PC-9 (cell line): Measurements from ENCODE around the gene ING5. TPM values are rescaled to one million over a fixed set of nuclear protein-coding genes. Genes with fewer than 3 reads are reported as not detected.

Experiments used
- BruUV-seq: library from RNA; stranded (reverse); fragments of 400-500 nt; replicated peaks from 2 replicates; lab custom pipeline; 2021; lab: Mats Ljungman, UMichigan
- CTCF ChIA-PET: fragments of 300-600 bp; sonication (Branson Sonifier 250); formaldehyde crosslinking; loops from one replicate; lab custom pipeline; 2022; ENCODE audit warnings: antibody characterized with exemption; lab: Charles Lee
- POLR2A ChIA-PET: fragments of 300-600 bp; sonication (Branson Sonifier 250); formaldehyde crosslinking; loops from one replicate; lab custom pipeline; 2022; ENCODE audit warnings: antibody characterized with exemption; ENCODE audit not compliant: unreplicated experiment; lab: Charles Lee
- DNase-seq, 2 experiments: peaks; one replicate each; pipeline versions ENCODE4 v3.0.0 to v3.0.0-alpha.2; 2015 to 2022; ENCODE audit warnings: mixed read lengths in 1 of 2
- H2AFZ ChIP-seq: fragments of 200-600 bp; sonication (generic); 2 replicates; pipeline ENCODE4 v1.8.1; 2017; ENCODE audit warnings: antibody characterized with exemption
- H3F3A ChIP-seq: fragments of 200-600 bp; sonication (generic); 2 replicates; pipeline ENCODE4 v1.8.1; 2017; ENCODE audit warnings: antibody characterized with exemption, mild to moderate bottlenecking, low read depth; ENCODE audit not compliant: insufficient read depth
- H3K27ac ChIP-seq: fragments of 200-600 bp; sonication (generic); 2 replicates; pipeline ENCODE4 v1.6.1; 2016; ENCODE audit warnings: mixed run types
- H3K27me3 ChIP-seq: fragments of 200-600 bp; sonication (generic); 2 replicates; pipeline ENCODE4 v1.6.1; 2016; ENCODE audit warnings: low read depth, mixed run types; ENCODE audit not compliant: insufficient read depth
- H3K36me3 ChIP-seq: fragments of 200-600 bp; sonication (generic); 2 replicates; pipeline ENCODE4 v1.6.1; 2016; ENCODE audit warnings: low read depth, mixed run types
- H3K4me1 ChIP-seq: fragments of 200-600 bp; sonication (generic); replicated peaks from 2 replicates; pipeline ENCODE4 v1.6.1; 2016; ENCODE audit warnings: mixed run types; ENCODE audit not compliant: insufficient read depth
- H3K4me2 ChIP-seq: fragments of 200-600 bp; sonication (generic); 2 replicates; pipeline ENCODE4 v1.6.1; 2017; ENCODE audit warnings: mixed run types
- H3K4me3 ChIP-seq: fragments of 200-600 bp; sonication (generic); 2 replicates; pipeline ENCODE4 v1.6.1; 2016; ENCODE audit warnings: mixed run types
- H3K79me2 ChIP-seq: fragments of 200-600 bp; sonication (generic); 2 replicates; pipeline ENCODE4 v1.6.1; 2017; ENCODE audit warnings: low read depth, mixed run types
- H3K9me2 ChIP-seq: fragments of 200-600 bp; sonication (generic); 2 replicates; pipeline ENCODE4 v1.8.1; 2017; ENCODE audit warnings: mild to moderate bottlenecking; ENCODE audit not compliant: insufficient read depth
- H3K9me3 ChIP-seq: fragments of 200-600 bp; sonication (generic); 2 replicates; pipeline ENCODE4 v1.8.1; 2016; ENCODE audit warnings: low read depth; ENCODE audit not compliant: insufficient read depth
- H4K20me1 ChIP-seq: fragments of 200-600 bp; sonication (generic); 2 replicates; pipeline ENCODE4 v1.8.1; 2017; ENCODE audit not compliant: insufficient read depth
- EZH2 ChIP-seq: fragments of 200-600 bp; sonication (generic); IDR thresholded peaks from 2 replicates; pipeline ENCODE4 v1.8.0; 2017; ENCODE audit warnings: antibody characterized with exemption, low read depth
- intact Hi-C: fragments of 100-400 bp; cut with micrococcal nuclease; formaldehyde crosslinking; loops from one replicate; pipeline ENCODE4 v1.10.0; 2022; ENCODE audit not compliant: unreplicated experiment
- total RNA-seq: library from RNA; stranded (reverse); gene quantifications from 2 replicates; pipeline ENCODE4 v1.2.3, GENCODE V29; 2021
- TF ChIP-seq, protein P1 (sequence below): fragments of 200-600 bp; sonication (generic); conservative IDR thresholded peaks from 2 replicates; pipeline ENCODE4 v1.6.1; 2017; ENCODE audit warnings: mixed run types, antibody characterized with exemption, mild to moderate bottlenecking, moderate library complexity

ING5 gene
- total RNA-seq, 1 experiment from 2014 or later: 79.7 TPM

DNA sequence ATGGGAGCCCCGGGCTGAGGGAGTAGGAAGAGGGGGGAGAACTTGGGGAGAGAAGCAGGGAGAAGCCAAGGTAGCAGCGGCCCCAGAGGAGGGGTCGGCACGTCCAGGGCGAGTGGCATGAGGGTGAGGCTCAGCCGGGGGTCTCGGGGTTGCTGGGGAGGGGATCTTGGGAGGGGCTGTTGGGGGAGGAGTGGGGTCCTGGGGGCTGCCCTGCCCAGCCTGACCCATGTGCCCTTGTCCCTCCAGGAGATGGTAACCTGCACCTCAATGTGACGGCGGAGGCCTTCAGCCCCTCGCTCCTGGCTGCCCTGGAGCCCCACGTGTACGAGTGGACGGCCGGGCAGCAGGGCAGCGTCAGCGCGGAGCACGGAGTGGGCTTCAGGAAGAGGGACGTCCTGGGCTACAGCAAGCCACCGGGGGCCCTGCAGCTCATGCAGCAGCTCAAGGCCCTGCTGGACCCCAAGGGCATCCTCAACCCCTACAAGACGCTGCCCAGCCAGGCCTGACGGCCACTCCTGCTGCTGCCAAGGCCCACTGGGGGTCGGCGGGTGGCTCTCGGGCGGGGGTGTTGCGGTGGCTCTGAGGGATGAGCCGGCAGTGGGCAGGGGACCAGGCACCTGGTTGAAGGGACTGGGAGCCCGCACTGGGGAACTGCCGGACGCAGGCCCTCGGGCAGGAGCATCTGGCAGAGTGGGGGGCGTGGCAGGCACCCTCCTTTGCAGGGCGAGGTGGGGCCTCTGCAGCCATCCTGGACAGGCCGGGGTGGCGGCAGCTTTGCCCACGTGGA lies 65.8 kb downstream of the ING5 start:
- Histone ChIP-seq H3K79me2 (no peaks in the 10 kb centered on the region), H3K9me2 (no peaks in the 10 kb centered on the region), H3K9me3 (no peaks in the 10 kb centered on the region), H3F3A (0 out of 2 replicates have a peak, but pooled peaks cover 8% of the 10 kb centered on the region), H4K20me1 (0 out of 2 replicates have a peak, but pooled peaks cover 7% of the 10 kb centered on the region), H3K4me3 (no peak overlapping the region), H3K27ac (no peak overlapping the region), H3K4me1 (no peaks in the 10 kb centered on the region), H2AFZ (no peak overlapping the region), H3K36me3 (no peaks in the 10 kb centered on the region), H3K27me3 (no peaks in the 10 kb centered on the region), H3K4me2 (no peak overlapping the region)
- DNase-seq: no peak
- ChIA-PET POLR2A (no interaction called here), CTCF (no interaction called here)
- intact Hi-C loops: no loop called here
- no TSS peak for BruUV-seq
- TF ChIP-seq, protein P1, sequence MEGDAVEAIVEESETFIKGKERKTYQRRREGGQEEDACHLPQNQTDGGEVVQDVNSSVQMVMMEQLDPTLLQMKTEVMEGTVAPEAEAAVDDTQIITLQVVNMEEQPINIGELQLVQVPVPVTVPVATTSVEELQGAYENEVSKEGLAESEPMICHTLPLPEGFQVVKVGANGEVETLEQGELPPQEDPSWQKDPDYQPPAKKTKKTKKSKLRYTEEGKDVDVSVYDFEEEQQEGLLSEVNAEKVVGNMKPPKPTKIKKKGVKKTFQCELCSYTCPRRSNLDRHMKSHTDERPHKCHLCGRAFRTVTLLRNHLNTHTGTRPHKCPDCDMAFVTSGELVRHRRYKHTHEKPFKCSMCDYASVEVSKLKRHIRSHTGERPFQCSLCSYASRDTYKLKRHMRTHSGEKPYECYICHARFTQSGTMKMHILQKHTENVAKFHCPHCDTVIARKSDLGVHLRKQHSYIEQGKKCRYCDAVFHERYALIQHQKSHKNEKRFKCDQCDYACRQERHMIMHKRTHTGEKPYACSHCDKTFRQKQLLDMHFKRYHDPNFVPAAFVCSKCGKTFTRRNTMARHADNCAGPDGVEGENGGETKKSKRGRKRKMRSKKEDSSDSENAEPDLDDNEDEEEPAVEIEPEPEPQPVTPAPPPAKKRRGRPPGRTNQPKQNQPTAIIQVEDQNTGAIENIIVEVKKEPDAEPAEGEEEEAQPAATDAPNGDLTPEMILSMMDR: no peak
- no peak for TF ChIP-seq EZH2

DNA sequence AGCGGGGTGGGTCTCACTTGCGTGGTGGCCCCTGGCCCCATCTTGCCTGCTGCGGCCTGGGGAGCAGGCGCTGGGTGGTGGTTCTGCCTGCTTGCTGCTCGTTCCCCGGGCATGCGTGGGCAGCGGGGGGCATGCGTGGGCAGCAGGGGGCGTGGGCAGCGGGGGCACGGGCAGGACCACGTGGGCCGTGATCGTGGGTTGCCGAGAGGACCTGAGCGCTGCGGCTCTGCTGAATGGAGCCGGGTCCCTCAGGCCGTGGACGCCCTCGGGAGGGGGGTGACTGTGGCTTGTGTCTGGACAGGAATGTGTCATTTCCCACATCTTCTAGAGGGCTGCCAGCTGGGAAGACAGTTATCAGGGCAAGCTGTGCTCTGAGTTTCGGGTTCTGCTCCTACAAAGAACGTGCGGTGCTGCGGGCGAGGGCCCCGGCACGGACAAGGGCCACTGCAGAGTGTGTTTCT lies 66.4 kb downstream of the ING5 start:
- H3K79me2 ChIP-seq: no peaks in the 10 kb centered on the region
- H3K4me3 ChIP-seq: no peak overlapping the region
- no TSS peak for BruUV-seq
- no peak overlapping the region for H2AFZ ChIP-seq
- intact Hi-C loops: no loop called here
- ChIA-PET CTCF (no interaction called here), POLR2A (no interaction called here)
- H3K9me3 ChIP-seq: no peaks in the 10 kb centered on the region
- 0 out of 2 replicates have a peak, but pooled peaks cover under 1% of the 10 kb centered on the region for H4K20me1 ChIP-seq
- H3K4me1 ChIP-seq: no peaks in the 10 kb centered on the region
- H3K36me3 ChIP-seq: no peaks in the 10 kb centered on the region
- no peaks in the 10 kb centered on the region for H3K27me3 ChIP-seq
- no peaks in the 10 kb centered on the region for H3K9me2 ChIP-seq
- TF ChIP-seq, protein P1: no peak
- TF ChIP-seq EZH2: no peak
- H3K27ac ChIP-seq: no peak overlapping the region
- 0 out of 2 replicates have a peak, but pooled peaks cover 8% of the 10 kb centered on the region for H3F3A ChIP-seq
- H3K4me2 ChIP-seq: no peak overlapping the region
- DNase-seq: no peak

DNA sequence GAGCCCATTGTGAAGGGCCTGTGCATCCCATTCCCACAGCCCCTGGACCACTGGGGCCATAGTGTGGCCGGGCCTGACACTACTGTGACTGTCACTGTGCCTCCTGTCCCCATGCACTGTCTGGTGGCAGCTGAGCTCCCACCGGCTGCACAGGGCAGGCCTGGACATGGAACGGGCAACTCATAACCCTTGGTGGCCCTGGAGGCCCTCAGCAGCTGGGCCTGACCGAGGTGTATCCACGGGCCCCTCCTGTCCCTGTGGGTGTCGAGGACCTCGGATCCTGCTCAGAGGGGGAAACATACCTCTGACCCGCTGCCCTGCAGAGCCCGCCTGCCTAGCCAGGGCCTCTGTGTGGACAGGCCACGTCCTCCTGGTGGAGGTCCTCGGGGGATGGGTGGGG lies 67.0 kb downstream of the ING5 start:
- Histone ChIP-seq H3F3A (0 out of 2 replicates have a peak, but pooled peaks cover 8% of the 10 kb centered on the region), H3K27ac (no peak overlapping the region), H4K20me1 (no peaks in the 10 kb centered on the region), H3K4me2 (no peak overlapping the region), H3K9me3 (no peaks in the 10 kb centered on the region), H3K9me2 (no peaks in the 10 kb centered on the region), H3K79me2 (no peaks in the 10 kb centered on the region), H2AFZ (no peak overlapping the region), H3K27me3 (no peaks in the 10 kb centered on the region), H3K4me1 (peaks cover 4% of the 10 kb centered on the region), H3K4me3 (no peak overlapping the region), H3K36me3 (no peaks in the 10 kb centered on the region)
- no peak for DNase-seq
- ChIA-PET CTCF (no interaction called here), POLR2A (no interaction called here)
- TF ChIP-seq, protein P1: no peak
- TF ChIP-seq EZH2: no peak
- BruUV-seq: no TSS peak
- intact Hi-C loops: no loop called here
